ENCODE data around the gene ATP5F1D.

ATP5F1D gene

GRCh38 chr19:1269065-1269477, 27.5 kb downstream of the ATP5F1D start, which contains the start of gene CIRBP:
TSS of gene CIRBP (plus strand) at chr19:1269332. CDS start at chr19:1270934, 1,602 bp downstream.
- peak within 1 kb of the TSS; percentile 60 for H3K4me3 ChIP-seq (ENCODE audit: low read depth, low read length)

GRCh38 chr19:1269478-1270212, 28.1 kb downstream of the ATP5F1D start:
- peak overlapping the region; percentile 60 for H3K4me3 ChIP-seq (ENCODE audit: low read depth, low read length)

GRCh38 chr19:1270213-1270853, 28.8 kb downstream of the ATP5F1D start:
- H3K4me3 ChIP-seq (ENCODE audit: low read depth, low read length), result peak overlapping the region; percentile 60

GRCh38 chr19:1270854-1271527, 29.4 kb downstream of the ATP5F1D start:
- H3K4me3 ChIP-seq (ENCODE audit: low read depth, low read length), result no peak overlapping the region

- H3K4me3 ChIP-seq (ENCODE audit: low read depth, low read length), result no peak overlapping the region
Observed at GRCh38 chr19:1271528-1272422, 30.2 kb downstream of the ATP5F1D start.

- no peak overlapping the region for H3K4me3 ChIP-seq (ENCODE audit: low read depth, low read length)
Observed at GRCh38 chr19:1272423-1273262, 31.1 kb downstream of the ATP5F1D start.

GRCh38 chr19:1273263-1274041, 31.9 kb downstream of the ATP5F1D start:
- no peak overlapping the region for H3K4me3 ChIP-seq (ENCODE audit: low read depth, low read length)

- H3K4me3 ChIP-seq (ENCODE audit: low read depth, low read length), result no peak overlapping the region
Observed at GRCh38 chr19:1274081-1274851, 32.7 kb downstream of the ATP5F1D start.

- peak overlapping the region; percentile 69 for H3K4me3 ChIP-seq (ENCODE audit: low read depth, low read length)
Observed at GRCh38 chr19:1274852-1275259, 33.3 kb downstream of the ATP5F1D start.

- peak within 1 kb of the TSS; percentile 69 for H3K4me3 ChIP-seq (ENCODE audit: low read depth, low read length)
Observed at GRCh38 chr19:1275260-1275975, 33.9 kb downstream of the ATP5F1D start, which contains the start of gene FAM174C. TSS of gene FAM174C (plus strand) at chr19:1275530. CDS start at chr19:1275550, 20 bp downstream.

- peak overlapping the region; percentile 64 for H3K4me3 ChIP-seq (ENCODE audit: low read depth, low read length)
Observed at GRCh38 chr19:1275976-1276627, 34.6 kb downstream of the ATP5F1D start.

GRCh38 chr19:1276628-1277022, 35.1 kb downstream of the ATP5F1D start:
- H3K4me3 ChIP-seq (ENCODE audit: low read depth, low read length), result no peak overlapping the region

- H3K4me3 ChIP-seq (ENCODE audit: low read depth, low read length), result no peak overlapping the region
Observed at GRCh38 chr19:1277061-1277460, 35.5 kb downstream of the ATP5F1D start.

GRCh38 chr19:1278074-1278473, 36.5 kb downstream of the ATP5F1D start:
- no peak overlapping the region for H3K4me3 ChIP-seq (ENCODE audit: low read depth, low read length)

GRCh38 chr19:1278713-1279660, 37.4 kb downstream of the ATP5F1D start:
- H3K4me3 ChIP-seq (ENCODE audit: low read depth, low read length), result no peak overlapping the region

- no peak overlapping the region for H3K4me3 ChIP-seq (ENCODE audit: low read depth, low read length)
Observed at GRCh38 chr19:1279782-1280341, 38.3 kb downstream of the ATP5F1D start.

All from iPS-11a (cell line).